ENCODE data around the gene NIP7. TPM values are rescaled to one million over a fixed set of nuclear protein-coding genes. Genes with fewer than 3 reads are reported as not detected.
A peak's percentile ranks its signal among the peaks of the same experiment; 100 is the strongest.

Gene NIP7
- total and polyA plus RNA-seq, 9 of the 15 experiments (the other 6 are each of a cell fraction or from before 2014, with no cell fraction given): 28.9 to 85.5 (median 72.5) TPM

GRCh38 chr16:69330286-69331109, 9.1 kb upstream of the NIP7 start, which contains the start of gene PDF:
Gene PDF (minus strand): TSS chr16:69330588. CDS start chr16:69330570, 18 bp downstream.
- Histone ChIP-seq H2AFZ (ENCODE audit: low read depth, low read length) (peak within 1 kb of the TSS; percentile 86), H3K4me3 (peak within 1 kb of the TSS; percentile 88), H3K9me3 (replicated peaks; ENCODE audit: control insufficient read depth, insufficient read depth, low read depth, low read length) (no peaks in the 10 kb centered on the region), H3K79me2 (ENCODE audit: control insufficient read depth, insufficient read depth, low read length) (peaks cover 61% of the 10 kb centered on the region), H4K20me1 (replicated peaks; ENCODE audit: control insufficient read depth, insufficient read depth, low read length) (peaks cover 24% of the 10 kb centered on the region), H3K4me2 (ENCODE audit: insufficient read depth, low read length) (peak within 1 kb of the TSS; percentile 89), H3K4me1 (replicated peaks in 1 of 2; ENCODE audit: control insufficient read depth in 2 of 2, insufficient read depth in 2 of 2, low read length in 2 of 2) (peaks cover 21 to 53% of the 10 kb centered on the region in 2 experiments; a peak in 4 of 5 replicates), H3K9ac (ENCODE audit: insufficient read depth in 1 of 2, low read depth in 2 of 2, low read length in 2 of 2) (peak within 1 kb of the TSS; percentile 85 to 97), H3K27ac (ENCODE audit: extremely low read depth, low read depth, low read length) (peak within 1 kb of the TSS; percentile 95), H3K9me1 (ENCODE audit: control insufficient read depth, insufficient read depth, low read length) (no peaks in the 10 kb centered on the region), H3K36me3 (ENCODE audit: control insufficient read depth, insufficient read depth, low read length) (peaks cover 80% of the 10 kb centered on the region), H3K27me3 (ENCODE audit: control insufficient read depth in 2 of 2, insufficient read depth in 2 of 2, low read length in 2 of 2) (no peaks in the 10 kb centered on the region)
- BruUV-seq (replicated peaks): no TSS peak
- in situ Hi-C loops (cut with MboI) (no loop called here), intact Hi-C loops (cut with micrococcal nuclease) (no loop called here)
- ATAC-seq: peak; percentile 97
- ChIA-PET CTCF (ENCODE audit: low intra/inter-chr PET ratio) (interaction anchor here (1.1 kb wide), 1 partner anchor 9 kb away, joined by 8 read pairs; the partner anchor contains the start of genes COG8 and NIP7), POLR2A (interaction anchor here (0.6 to 5.1 kb wide), 9 partner anchors 8 to 810 kb away, joined by 3 to 51 read pairs (median 4); partner anchors contain the start of genes COG8 and NIP7)
- WGBS (ENCODE audit: insufficient coverage, low coverage, missing lambda C conversion rate): 2% methylated on average over 63 of the region's 93 CpGs
- DNase-seq (ENCODE audit: extremely low read depth in 1 of 4, low spot score in 3 of 4): peak; percentile 90 to 97 (median 92)
- peak; percentile 84 for FAIRE-seq
- TF ChIP-seq ATF7 (IDR thresholded peaks at IDR 0.05) (peak; percentile 75), HEY1 (CRISPR knock-in tag; IDR thresholded peaks at IDR 0.05; ENCODE audit: borderline replicate concordance) (no peak), EHMT2 (IDR thresholded peaks at IDR 0.05) (no peak), ZNF766 (CRISPR knock-in tag; conservative IDR thresholded peaks at IDR 0.05) (peak; percentile 52; the same call in 1 of the 2 replicates), RCOR1 (IDR thresholded peaks at IDR 0.05; ENCODE audit: borderline replicate concordance in 1 of 2, low read depth in 2 of 2, low read length in 2 of 2) (no peak), HIVEP1 (CRISPR knock-in tag; IDR thresholded peaks at IDR 0.05) (no peak), CEBPG (CRISPR knock-in tag; IDR thresholded peaks at IDR 0.05) (no peak; the same call in 1 of the 2 replicates), CEBPG (tag; conservative IDR thresholded peaks at IDR 0.05 in 1 of 2, IDR thresholded peaks at IDR 0.05 in 1 of 2) (no peak), NCOA1 (IDR thresholded peaks at IDR 0.05; ENCODE audit: low read depth) (no peak), PHF21A (IDR thresholded peaks at IDR 0.05; ENCODE audit: borderline replicate concordance, low read depth) (no peak), GABPA (tag; conservative IDR thresholded peaks at IDR 0.05; ENCODE audit: low read depth) (peak; percentile 95), TEAD1 (CRISPR knock-in tag; IDR thresholded peaks at IDR 0.05) (no peak), LEF1 (IDR thresholded peaks at IDR 0.05) (no peak), ZNF639 (CRISPR knock-in tag; conservative IDR thresholded peaks at IDR 0.05 in 1 of 2, IDR thresholded peaks at IDR 0.05 in 1 of 2) (peak in 1 of 2 experiments; percentile 89; a peak in 2 of 4 replicates), ZNF830 (CRISPR knock-in tag; IDR thresholded peaks at IDR 0.05) (no peak), CREB3L1 (IDR thresholded peaks at IDR 0.05; ENCODE audit: borderline replicate concordance, low read depth) (peak; percentile 67), SP1 (CRISPR knock-in tag; IDR thresholded peaks at IDR 0.05) (peak; percentile 81), MAFG (tag; conservative IDR thresholded peaks at IDR 0.05) (no peak), ZNF408 (CRISPR knock-in tag; IDR thresholded peaks at IDR 0.05; ENCODE audit: low read depth) (no peak), ETV1 (tag; conservative IDR thresholded peaks at IDR 0.05; ENCODE audit: low read depth) (0 out of 2 replicates have a peak, but pooled peaks have one; percentile 17)

Measured in K562 (cell line).